GM19099 (cell line): ENCODE data around the gene AHCY.

ENCODE experiments used
- POLR2A ChIP-seq: IDR thresholded peaks from 3 replicates; pipeline ENCODE4 v1.6.1; 2011; ENCODE audit warnings: low read depth; ENCODE audit not compliant: insufficient read length; ENCODE audit errors: extremely low read depth

AHCY gene

GRCh38 chr20:34301587-34302311 lies 1.4 kb downstream of the AHCY start:
- no peak for TF ChIP-seq POLR2A

- TF ChIP-seq POLR2A = no peak
Observed at GRCh38 chr20:34300809-34301586, 2.2 kb downstream of the AHCY start.

- TF ChIP-seq POLR2A = no peak
Observed at GRCh38 chr20:34300256-34300806, 2.8 kb downstream of the AHCY start.

- no peak for TF ChIP-seq POLR2A
Observed at GRCh38 chr20:34299556-34300255, 3.4 kb downstream of the AHCY start.

- no peak for TF ChIP-seq POLR2A
Observed at GRCh38 chr20:34296468-34296867, 6.7 kb downstream of the AHCY start.

- TF ChIP-seq POLR2A = no peak
Observed at GRCh38 chr20:34295284-34295683, 7.9 kb downstream of the AHCY start.

GRCh38 chr20:34294563-34294962 lies 8.6 kb downstream of the AHCY start:
- TF ChIP-seq POLR2A = no peak

- TF ChIP-seq POLR2A = no peak
Observed at GRCh38 chr20:34293589-34293988, 9.6 kb downstream of the AHCY start.

- TF ChIP-seq POLR2A = no peak
Observed at GRCh38 chr20:34293119-34293518, 10.0 kb downstream of the AHCY start.

GRCh38 chr20:34292496-34292895 lies 10.7 kb downstream of the AHCY start:
- no peak for TF ChIP-seq POLR2A

GRCh38 chr20:34290471-34290870 lies 12.7 kb downstream of the AHCY start:
- TF ChIP-seq POLR2A = no peak

GRCh38 chr20:34285450-34285849 lies 17.7 kb downstream of the AHCY start:
- TF ChIP-seq POLR2A = no peak

- no peak for TF ChIP-seq POLR2A
Observed at GRCh38 chr20:34283844-34284243, 19.3 kb downstream of the AHCY start.

- TF ChIP-seq POLR2A = no peak
Observed at GRCh38 chr20:34282041-34282440, 21.1 kb downstream of the AHCY start.

GRCh38 chr20:34281177-34281576 lies 22.0 kb downstream of the AHCY start:
- no peak for TF ChIP-seq POLR2A
